ENCODE measurements around the gene JADE1. TPM values are rescaled to one million over a fixed set of nuclear protein-coding genes. Genes with fewer than 3 reads are reported as not detected.

The JADE1 gene
- total RNA-seq, 2 experiments from 2014 or later, result 30.5 to 31.6 TPM

DNA sequence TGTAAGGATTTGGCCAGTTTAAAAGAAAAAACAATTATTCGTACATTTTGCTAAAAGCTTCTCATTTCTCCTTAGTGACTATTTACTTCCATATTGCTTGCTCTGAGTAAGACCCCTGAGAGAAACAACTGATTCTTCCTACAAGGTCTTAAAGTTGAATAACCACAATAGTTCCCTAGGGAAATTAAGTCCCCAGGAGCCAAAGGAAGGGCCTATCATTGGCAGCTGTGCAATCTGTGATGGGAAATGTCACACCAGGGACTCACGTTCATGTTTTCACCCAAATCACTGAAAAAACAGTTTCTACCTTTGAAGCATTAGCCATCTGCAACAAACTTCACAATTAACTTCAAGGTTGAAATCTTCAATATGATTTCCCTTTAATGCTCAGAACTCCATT is 66.7 kb downstream of the JADE1 start:
- peaks cover 17% of the 10 kb centered on the region for H3K36me3 Mint-ChIP-seq (ENCODE audit: low read depth)

DNA sequence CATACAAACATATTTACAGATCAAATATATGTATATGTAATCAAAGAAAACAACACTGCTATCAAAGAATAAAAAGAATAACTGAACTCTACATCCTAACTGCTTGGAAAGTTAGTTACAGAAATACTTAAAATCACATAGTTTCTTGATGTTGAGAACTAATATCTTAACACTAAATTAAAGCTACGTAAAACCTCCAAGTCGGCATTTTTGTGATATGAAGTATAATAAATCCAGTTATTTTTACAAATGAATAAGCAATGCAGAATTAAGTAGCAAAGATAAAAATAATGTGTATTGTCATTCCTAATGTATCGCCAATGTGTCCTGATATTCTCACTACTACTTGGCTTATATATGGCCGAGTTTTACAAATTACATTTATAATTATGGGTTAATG is 68.4 kb downstream of the JADE1 start:
- Mint-ChIP-seq H3K4me3 (no peak overlapping the region), H3K9me3 (no peaks in the 10 kb centered on the region), H3K36me3 (ENCODE audit: low read depth) (peaks cover 2% of the 10 kb centered on the region), H3K4me1 (ENCODE audit: low read depth) (no peaks in the 10 kb centered on the region), H3K27ac (no peak overlapping the region), H3K27me3 (no peaks in the 10 kb centered on the region)
- TF ChIP-seq, protein P1, sequence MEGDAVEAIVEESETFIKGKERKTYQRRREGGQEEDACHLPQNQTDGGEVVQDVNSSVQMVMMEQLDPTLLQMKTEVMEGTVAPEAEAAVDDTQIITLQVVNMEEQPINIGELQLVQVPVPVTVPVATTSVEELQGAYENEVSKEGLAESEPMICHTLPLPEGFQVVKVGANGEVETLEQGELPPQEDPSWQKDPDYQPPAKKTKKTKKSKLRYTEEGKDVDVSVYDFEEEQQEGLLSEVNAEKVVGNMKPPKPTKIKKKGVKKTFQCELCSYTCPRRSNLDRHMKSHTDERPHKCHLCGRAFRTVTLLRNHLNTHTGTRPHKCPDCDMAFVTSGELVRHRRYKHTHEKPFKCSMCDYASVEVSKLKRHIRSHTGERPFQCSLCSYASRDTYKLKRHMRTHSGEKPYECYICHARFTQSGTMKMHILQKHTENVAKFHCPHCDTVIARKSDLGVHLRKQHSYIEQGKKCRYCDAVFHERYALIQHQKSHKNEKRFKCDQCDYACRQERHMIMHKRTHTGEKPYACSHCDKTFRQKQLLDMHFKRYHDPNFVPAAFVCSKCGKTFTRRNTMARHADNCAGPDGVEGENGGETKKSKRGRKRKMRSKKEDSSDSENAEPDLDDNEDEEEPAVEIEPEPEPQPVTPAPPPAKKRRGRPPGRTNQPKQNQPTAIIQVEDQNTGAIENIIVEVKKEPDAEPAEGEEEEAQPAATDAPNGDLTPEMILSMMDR (IDR thresholded peaks at IDR 0.05), result no peak
- no peak for ATAC-seq
- POLR2A ChIA-PET, result interaction anchor here (0.7 kb wide), 1 partner anchor 42 kb away, joined by 3 read pairs; no protein-coding TSS in a partner anchor
- intact Hi-C loops (cut with micrococcal nuclease), result no loop called here
- CTCF ChIA-PET, result interaction anchor here (1.1 kb wide), 1 partner anchor 12 kb away, joined by 3 read pairs; no protein-coding TSS in a partner anchor
- no peak for DNase-seq

More for the DNA sequence above, 66.7 kb downstream of the JADE1 start:
- Mint-ChIP-seq H3K4me1 (ENCODE audit: low read depth) (no peaks in the 10 kb centered on the region), H3K27me3 (no peaks in the 10 kb centered on the region), H3K27ac (no peak overlapping the region), H3K9me3 (no peaks in the 10 kb centered on the region), H3K4me3 (no peak overlapping the region)
- intact Hi-C loops (cut with micrococcal nuclease), result no loop called here
- CTCF ChIA-PET, result interaction anchor here (0.8 kb wide), 1 partner anchor 15 kb away, joined by 3 read pairs; no protein-coding TSS in a partner anchor
- TF ChIP-seq, protein P1 (IDR thresholded peaks at IDR 0.05), result no peak
- ATAC-seq (no peak), DNase-seq (no peak)
- POLR2A ChIA-PET, result no interaction called here

DNA sequence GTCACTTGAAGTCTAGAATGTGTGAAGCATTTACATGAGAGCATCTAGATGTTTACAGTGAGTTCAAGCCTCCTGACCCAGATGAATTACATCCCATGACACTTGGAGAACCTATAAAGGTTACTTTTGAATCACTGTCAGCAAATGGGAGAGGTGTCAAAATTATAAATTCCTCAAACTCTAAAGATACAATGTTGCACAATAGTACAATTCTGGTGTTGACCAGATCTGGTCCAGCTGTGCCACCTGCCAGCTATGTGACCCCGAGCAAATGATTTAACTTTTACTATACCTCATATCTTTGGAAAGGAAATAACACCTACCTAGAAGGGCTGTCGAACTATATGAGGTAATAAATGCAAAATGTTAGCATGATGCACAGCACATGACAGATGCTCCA is 69.8 kb downstream of the JADE1 start:
- H3K27me3 Mint-ChIP-seq, result no peaks in the 10 kb centered on the region
- ChIA-PET CTCF (no interaction called here), POLR2A (no interaction called here)
- no peak overlapping the region for H3K27ac Mint-ChIP-seq
- H3K9me3 Mint-ChIP-seq, result no peaks in the 10 kb centered on the region
- H3K4me3 Mint-ChIP-seq, result no peak overlapping the region
- ATAC-seq (no peak), DNase-seq (no peak)
- intact Hi-C loops (cut with micrococcal nuclease), result no loop called here
- H3K4me1 Mint-ChIP-seq (ENCODE audit: low read depth), result no peaks in the 10 kb centered on the region
- H3K36me3 Mint-ChIP-seq (ENCODE audit: low read depth), result peaks cover 4% of the 10 kb centered on the region
- TF ChIP-seq, protein P1 (IDR thresholded peaks at IDR 0.05), result no peak

DNA sequence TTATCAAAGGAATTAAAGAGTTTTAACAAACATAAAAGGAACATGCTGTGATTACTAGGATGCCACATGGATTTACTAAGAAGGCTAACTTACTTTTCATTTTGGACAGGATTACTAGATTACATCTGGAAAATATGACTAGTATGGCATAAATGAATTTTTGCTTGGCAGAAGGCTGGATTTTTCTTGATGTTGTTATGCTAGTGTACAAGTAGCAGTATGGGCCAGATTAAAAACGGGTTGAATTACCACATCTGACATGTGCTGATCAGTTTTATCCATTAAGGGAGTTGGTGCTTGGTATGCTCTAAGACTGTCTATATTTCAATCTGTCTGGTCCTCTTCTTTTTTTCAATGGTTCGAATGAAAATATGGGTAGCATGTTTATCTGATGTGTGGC is 70.5 kb downstream of the JADE1 start:
- no peak overlapping the region for H3K4me3 Mint-ChIP-seq
- ATAC-seq, result no peak
- CTCF ChIA-PET, result no interaction called here

DNA sequence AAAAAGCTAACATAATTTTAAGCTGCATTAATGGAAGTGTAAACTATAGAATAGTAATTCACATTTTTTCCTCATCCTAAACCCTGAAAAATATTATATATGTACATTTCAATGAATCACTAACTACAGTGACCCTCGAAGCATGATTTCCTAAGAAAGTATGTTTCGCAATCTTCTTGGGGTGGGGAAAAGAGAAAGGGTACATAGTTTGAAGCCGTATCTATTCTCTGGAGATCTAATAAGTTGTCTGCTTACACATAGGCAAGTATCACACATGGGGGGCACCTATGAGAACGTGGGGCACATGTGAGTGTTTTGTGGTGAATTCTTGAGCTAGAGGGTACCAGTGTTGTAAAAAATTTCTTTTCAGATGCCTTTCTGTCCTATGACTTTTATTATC is 71.2 kb downstream of the JADE1 start:
- ChIA-PET POLR2A (no interaction called here), CTCF (interaction anchor here (0.6 to 1.2 kb wide), 2 partner anchors 9 to 18 kb away, joined by 3 to 4 read pairs; no protein-coding TSS in a partner anchor)
- H3K9me3 Mint-ChIP-seq, result no peaks in the 10 kb centered on the region
- H3K27me3 Mint-ChIP-seq, result no peaks in the 10 kb centered on the region
- TF ChIP-seq, protein P1 (IDR thresholded peaks at IDR 0.05), result no peak
- no peak overlapping the region for H3K4me3 Mint-ChIP-seq
- ATAC-seq (no peak), DNase-seq (no peak)
- H3K4me1 Mint-ChIP-seq (ENCODE audit: low read depth), result no peaks in the 10 kb centered on the region
- intact Hi-C loops (cut with micrococcal nuclease), result no loop called here
- H3K27ac Mint-ChIP-seq, result no peak overlapping the region
- peaks cover 2% of the 10 kb centered on the region for H3K36me3 Mint-ChIP-seq (ENCODE audit: low read depth)

More for the DNA sequence above, 70.5 kb downstream of the JADE1 start:
- POLR2A ChIA-PET, result no interaction called here
- Mint-ChIP-seq H3K27ac (no peak overlapping the region), H3K4me1 (ENCODE audit: low read depth) (no peaks in the 10 kb centered on the region), H3K9me3 (no peaks in the 10 kb centered on the region), H3K36me3 (ENCODE audit: low read depth) (peaks cover 2% of the 10 kb centered on the region), H3K27me3 (no peaks in the 10 kb centered on the region)
- intact Hi-C loops (cut with micrococcal nuclease), result no loop called here
- TF ChIP-seq, protein P1 (IDR thresholded peaks at IDR 0.05), result no peak
- DNase-seq, result no peak

All from activated CD8-positive, alpha-beta T cell treated with anti-CD3 and anti-CD28 coated beads for 36 hours (primary cell).